Gastroesophageal sphincter (tissue), 4 donors: ENCODE measurements around the gene FGD5. TPM values are rescaled to one million over a fixed set of nuclear protein-coding genes. Genes with fewer than 3 reads are reported as not detected.

Source experiments
- ATAC-seq: fragments of 150-250 bp; one replicate; pipeline ENCODE4 v1.9.1; 2016; ENCODE audit warnings: mild to moderate bottlenecking, moderate library complexity
- H3K27ac ChIP-seq, 4 donors: fragments of 200-600 bp; sonication (generic) in 3 of 4; 1 replicate in 3 of 4; 2 replicates in 1 of 4; pipeline ENCODE4 v1.5.1; 2016 to 2019
- H3K27me3 ChIP-seq: fragments of 200-600 bp; sonication (generic); one replicate; pipeline ENCODE4 v1.5.1; 2019
- H3K36me3 ChIP-seq, 2 donors: fragments of 200-600 bp; sonication (generic); one replicate each; pipeline ENCODE4 v1.5.1; 2019; ENCODE audit warnings: control low read depth in 1 of 2
- H3K4me1 ChIP-seq, 3 donors: fragments of 200-600 bp; sonication (generic); 1 replicate in 2 of 3; 2 replicates in 1 of 3; pipeline ENCODE4 v1.5.1; 2016 to 2019; ENCODE audit warnings: control low read depth in 2 of 3
- H3K4me3 ChIP-seq, 2 donors: fragments of 200-600 bp; sonication (generic); one replicate each; pipeline ENCODE4 v1.5.1; 2019; ENCODE audit warnings: mild to moderate bottlenecking in 1 of 2, moderate library complexity in 1 of 2
- H3K9me3 ChIP-seq, 3 donors: fragments of 200-600 bp; sonication (generic); one replicate each; pipeline ENCODE4 v1.5.1; 2017 to 2019; ENCODE audit warnings: control low read depth in 2 of 3
- CTCF ChIP-seq, 4 experiments: fragments of 200-600 bp in 2 of 4; fragments of 450-650 bp in 2 of 4; sonication (generic) in 1 of 4; IDR thresholded peaks; one replicate each; pipeline ENCODE4 v1.5.1; 2017 to 2019; ENCODE audit warnings: antibody characterized with exemption in 4 of 4, mild to moderate bottlenecking in 2 of 4, moderate library complexity in 2 of 4
- EP300 ChIP-seq: sonication (generic); formaldehyde crosslinking; IDR thresholded peaks from one replicate; pipeline ENCODE4 v1.6.1; 2017; ENCODE audit warnings: antibody characterized with exemption, mild to moderate bottlenecking
- POLR2A ChIP-seq, 2 donors: fragments of 450-650 bp; IDR thresholded peaks; one replicate each; pipeline ENCODE4 v1.6.1; 2017; ENCODE audit warnings: antibody characterized with exemption in 2 of 2, mild to moderate bottlenecking in 2 of 2, moderate library complexity in 1 of 2
- POLR2AphosphoS5 ChIP-seq: sonication (generic); formaldehyde crosslinking; IDR thresholded peaks from one replicate; pipeline ENCODE4 v1.6.1; 2017; ENCODE audit warnings: antibody characterized with exemption
- WGBS, 2 donors: methylation state at CpG; one replicate each; pipeline ENCODE4 v1.1.5; 2018; ENCODE audit warnings: low coverage in 1 of 2; 5-methylcytosine and 5-hydroxymethylcytosine counted together
- total RNA-seq, 4 donors: library from RNA; depleted of rRNA; stranded (reverse); fragments of >200 nt; gene quantifications; one replicate each; pipeline ENCODE4 v1.1.0, GENCODE V29; 2016

Gene FGD5
- total RNA-seq, 4 donors from 2014 or later, result 16.1 to 18.7 (median 17.3) TPM

- H3K4me3 ChIP-seq, result no peak overlapping the region
- H3K36me3 ChIP-seq, result peaks cover 0 to 37% of the 10 kb centered on the region in 2 donors
- H3K27me3 ChIP-seq, result no peaks in the 10 kb centered on the region
- no peak for TF ChIP-seq CTCF (IDR thresholded peaks at IDR 0.05)
- TF ChIP-seq POLR2AphosphoS5, result no peak
- TF ChIP-seq POLR2A (IDR thresholded peaks at IDR 0.05), result no peak
- no peaks in the 10 kb centered on the region for H3K9me3 ChIP-seq
- H3K4me1 ChIP-seq, result no peaks in the 10 kb centered on the region
- 73 to 85% methylated on average over 2 to 6 of the region's 6 CpGs for WGBS, 2 donors
- H3K27ac ChIP-seq, result no peak overlapping the region
- no peak for ATAC-seq
These were observed 117.0 kb downstream of the FGD5 start for GRCh38 chr3:14935592-14936345.

DNA sequence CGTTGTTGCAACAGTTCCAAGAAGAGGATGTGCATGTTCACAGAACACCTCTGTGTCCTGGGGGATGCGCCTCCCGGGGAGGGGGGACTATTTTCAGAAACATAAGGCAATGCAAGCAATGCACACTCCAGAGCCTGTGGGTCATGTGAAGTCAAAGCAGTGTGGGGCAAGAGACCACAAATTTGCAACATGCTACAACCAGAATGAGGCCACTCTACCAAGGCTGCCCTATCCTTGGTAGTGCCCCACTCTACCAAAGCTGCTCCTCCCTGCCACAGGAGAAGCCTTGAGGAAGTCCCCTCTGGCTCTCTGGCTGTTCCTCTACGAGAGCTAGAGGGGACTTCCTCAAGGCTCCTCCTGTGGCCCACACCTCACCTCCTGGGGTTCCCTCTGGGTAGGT, 120.2 kb downstream of the FGD5 start:
- no peak for TF ChIP-seq POLR2A (IDR thresholded peaks at IDR 0.05)
- TF ChIP-seq CTCF (IDR thresholded peaks at IDR 0.05), result no peak
- TF ChIP-seq EP300, result no peak
- no peak for TF ChIP-seq POLR2AphosphoS5
- H3K9me3 ChIP-seq, result no peaks in the 10 kb centered on the region
- H3K36me3 ChIP-seq, result peaks cover 0 to 36% of the 10 kb centered on the region in 2 donors
- ATAC-seq, result no peak
- H3K4me1 ChIP-seq, result peaks cover 0 to 30% (median 0%) of the 10 kb centered on the region in 3 donors
- H3K4me3 ChIP-seq, result no peak overlapping the region
- H3K27ac ChIP-seq, result no peak overlapping the region
- no peaks in the 10 kb centered on the region for H3K27me3 ChIP-seq
- 67 to 100% methylated on average over 1 of the region's 4 CpGs for WGBS, 2 donors

DNA sequence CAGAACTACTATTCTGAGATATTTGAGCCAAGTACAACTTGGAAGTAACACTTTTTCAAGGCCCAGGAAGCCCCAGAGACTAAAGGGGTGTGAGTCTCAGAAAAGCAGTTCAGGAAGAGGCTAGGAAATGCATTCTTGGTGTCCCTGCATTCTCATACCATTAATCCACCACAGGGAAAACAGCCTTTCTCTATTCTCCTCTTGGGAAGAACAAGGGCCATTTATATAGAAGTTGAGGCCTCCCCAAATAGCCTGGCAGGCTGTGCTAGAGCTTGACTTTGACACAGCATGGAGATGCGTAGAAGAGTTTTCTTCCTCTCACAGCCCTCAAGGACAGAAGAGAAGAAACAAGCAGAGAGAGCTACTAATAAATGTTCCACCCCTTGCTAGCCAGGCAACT, 123.1 kb downstream of the FGD5 start:
- Histone ChIP-seq H3K9me3 (no peaks in the 10 kb centered on the region), H3K4me1 (peaks cover 4 to 57% (median 7%) of the 10 kb centered on the region in 3 donors), H3K27ac (no peak overlapping the region), H3K27me3 (no peaks in the 10 kb centered on the region), H3K4me3 (no peak overlapping the region), H3K36me3 (peaks cover 0 to 40% of the 10 kb centered on the region in 2 donors)
- ATAC-seq, result no peak
- no peak for TF ChIP-seq POLR2AphosphoS5
- TF ChIP-seq CTCF (IDR thresholded peaks at IDR 0.05), result no peak
- TF ChIP-seq EP300, result no peak
- no peak for TF ChIP-seq POLR2A (IDR thresholded peaks at IDR 0.05)
- 83% methylated on average over 1 of the region's 1 CpG; no CpG with 5 or more reads in 1 of the 2 donors for WGBS, 2 donors

DNA sequence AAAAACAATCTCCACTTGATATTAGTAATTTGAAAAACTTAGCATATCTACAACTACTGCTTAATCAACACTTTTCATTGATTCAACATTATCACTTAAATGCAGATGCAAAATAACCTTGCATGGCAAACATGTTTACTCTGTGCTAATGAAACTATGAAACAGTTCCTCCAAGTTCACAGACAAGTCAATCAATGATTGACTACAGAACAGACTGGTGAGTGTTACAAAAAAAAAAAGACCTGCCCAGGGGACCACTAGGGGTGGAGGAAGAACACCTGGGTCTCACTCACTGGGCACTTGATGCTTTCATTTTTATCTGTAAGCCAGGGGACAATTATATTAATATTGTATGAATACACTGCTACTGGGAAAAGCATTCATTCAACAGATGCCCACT, 124.3 kb downstream of the FGD5 start:
- no peak overlapping the region for H3K4me3 ChIP-seq
- H3K27me3 ChIP-seq, result no peaks in the 10 kb centered on the region
- H3K27ac ChIP-seq, result no peak overlapping the region
- H3K4me1 ChIP-seq, result peaks cover 4 to 57% (median 7%) of the 10 kb centered on the region in 3 donors
- no peak for ATAC-seq
- TF ChIP-seq POLR2AphosphoS5 (no peak), POLR2A (IDR thresholded peaks at IDR 0.05) (no peak), EP300 (no peak), CTCF (IDR thresholded peaks at IDR 0.05) (no peak)
- peaks cover 0 to 40% of the 10 kb centered on the region in 2 donors for H3K36me3 ChIP-seq
- H3K9me3 ChIP-seq, result no peaks in the 10 kb centered on the region

- peak overlapping the region; percentile 76 to 99 for H3K4me3 ChIP-seq
- peaks cover 0 to 40% of the 10 kb centered on the region in 2 donors for H3K36me3 ChIP-seq
- peaks cover 7 to 78% (median 13%) of the 10 kb centered on the region in 3 donors for H3K4me1 ChIP-seq
- WGBS, 2 donors, result 12 to 25% methylated on average over 4 of the region's 4 CpGs
- H3K27me3 ChIP-seq, result no peaks in the 10 kb centered on the region
- TF ChIP-seq CTCF (IDR thresholded peaks at IDR 0.05), result no peak
- TF ChIP-seq POLR2AphosphoS5, result no peak
- no peak for TF ChIP-seq POLR2A (IDR thresholded peaks at IDR 0.05)
- peak overlapping the region in 3 of 4 donors; percentile 93 to 100 (median 99) for H3K27ac ChIP-seq
- H3K9me3 ChIP-seq, result no peaks in the 10 kb centered on the region
- ATAC-seq, result no peak
These were observed 127.5 kb downstream of the FGD5 start for GRCh38 chr3:14946236-14946635.
